Gastroesophageal sphincter (tissue), 4 donors: ENCODE data around the gene TRIM56. TPM values are rescaled to one million over a fixed set of nuclear protein-coding genes. Genes with fewer than 3 reads are reported as not detected.
A peak's percentile ranks its signal among the peaks of the same experiment; 100 is the strongest.
"Not testable (repeated sequence)": the region's sequence is repeated elsewhere in the genome, so short reads cannot be mapped to it uniquely, and the experiment has no call there.

ENCODE experiments used
- ATAC-seq: fragments of 150-250 bp; one replicate; pipeline ENCODE4 v1.9.1; 2016; ENCODE audit warnings: mild to moderate bottlenecking, moderate library complexity
- H3K27ac ChIP-seq, 4 donors: fragments of 200-600 bp; sonication (generic) in 3 of 4; 1 replicate in 3 of 4; 2 replicates in 1 of 4; pipeline ENCODE4 v1.5.1; 2016 to 2019
- H3K27me3 ChIP-seq: fragments of 200-600 bp; sonication (generic); one replicate; pipeline ENCODE4 v1.5.1; 2019
- H3K36me3 ChIP-seq, 2 donors: fragments of 200-600 bp; sonication (generic); one replicate each; pipeline ENCODE4 v1.5.1; 2019; ENCODE audit warnings: control low read depth in 1 of 2
- H3K4me1 ChIP-seq, 3 donors: fragments of 200-600 bp; sonication (generic); 1 replicate in 2 of 3; 2 replicates in 1 of 3; pipeline ENCODE4 v1.5.1; 2016 to 2019; ENCODE audit warnings: control low read depth in 2 of 3
- H3K4me3 ChIP-seq, 2 donors: fragments of 200-600 bp; sonication (generic); one replicate each; pipeline ENCODE4 v1.5.1; 2019; ENCODE audit warnings: mild to moderate bottlenecking in 1 of 2, moderate library complexity in 1 of 2
- H3K9me3 ChIP-seq, 3 donors: fragments of 200-600 bp; sonication (generic); one replicate each; pipeline ENCODE4 v1.5.1; 2017 to 2019; ENCODE audit warnings: control low read depth in 2 of 3
- EP300 ChIP-seq: sonication (generic); formaldehyde crosslinking; IDR thresholded peaks from one replicate; pipeline ENCODE4 v1.6.1; 2017; ENCODE audit warnings: antibody characterized with exemption, mild to moderate bottlenecking
- POLR2A ChIP-seq, 2 donors: fragments of 450-650 bp; IDR thresholded peaks; one replicate each; pipeline ENCODE4 v1.6.1; 2017; ENCODE audit warnings: antibody characterized with exemption in 2 of 2, mild to moderate bottlenecking in 2 of 2, moderate library complexity in 1 of 2
- POLR2AphosphoS5 ChIP-seq: sonication (generic); formaldehyde crosslinking; IDR thresholded peaks from one replicate; pipeline ENCODE4 v1.6.1; 2017; ENCODE audit warnings: antibody characterized with exemption
- WGBS, 2 donors: methylation state at CpG; one replicate each; pipeline ENCODE4 v1.1.5; 2018; ENCODE audit warnings: low coverage in 1 of 2; 5-methylcytosine and 5-hydroxymethylcytosine counted together
- total RNA-seq, 4 donors: library from RNA; depleted of rRNA; stranded (reverse); fragments of >200 nt; gene quantifications; one replicate each; pipeline ENCODE4 v1.1.0, GENCODE V29; 2016
- TF ChIP-seq, protein P1 (sequence below), 4 experiments: fragments of 200-600 bp in 2 of 4; fragments of 450-650 bp in 2 of 4; sonication (generic) in 1 of 4; IDR thresholded peaks; one replicate each; pipeline ENCODE4 v1.5.1; 2017 to 2019; ENCODE audit warnings: antibody characterized with exemption in 4 of 4, mild to moderate bottlenecking in 2 of 4, moderate library complexity in 2 of 4

Gene TRIM56
- total RNA-seq, 4 donors from 2014 or later = 15.0 to 26.4 (median 23.0) TPM

DNA sequence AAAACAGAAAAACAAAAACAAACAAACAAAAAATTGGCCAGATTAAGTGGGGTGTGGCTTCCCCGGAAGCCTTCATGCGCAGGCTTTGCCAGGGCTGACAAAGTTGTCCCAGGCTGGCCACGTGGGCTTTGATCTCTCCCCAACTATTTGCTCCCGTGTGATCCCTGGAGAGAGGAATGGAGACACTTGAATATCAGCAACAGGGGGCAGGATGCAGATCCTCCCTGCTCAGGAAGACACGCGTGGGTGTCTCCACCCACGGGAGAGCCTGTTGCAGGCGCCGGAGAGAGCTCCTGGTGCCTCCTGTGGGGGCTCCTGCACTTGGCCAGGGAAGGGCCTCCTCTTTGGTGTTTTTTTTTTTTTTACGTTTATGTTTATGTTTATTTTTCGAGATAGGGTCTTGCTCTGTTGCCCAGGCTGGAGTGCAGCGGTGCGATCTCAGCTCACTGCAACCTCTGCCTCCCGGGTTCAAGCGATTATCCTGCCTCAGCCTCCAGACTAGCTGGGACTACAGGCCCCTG, 19.0 kb downstream of the TRIM56 start:
- H3K27me3 ChIP-seq = no peaks in the 10 kb centered on the region
- no peak overlapping the region for H3K4me3 ChIP-seq
- H3K9me3 ChIP-seq = no peaks in the 10 kb centered on the region
- TF ChIP-seq, protein P1, sequence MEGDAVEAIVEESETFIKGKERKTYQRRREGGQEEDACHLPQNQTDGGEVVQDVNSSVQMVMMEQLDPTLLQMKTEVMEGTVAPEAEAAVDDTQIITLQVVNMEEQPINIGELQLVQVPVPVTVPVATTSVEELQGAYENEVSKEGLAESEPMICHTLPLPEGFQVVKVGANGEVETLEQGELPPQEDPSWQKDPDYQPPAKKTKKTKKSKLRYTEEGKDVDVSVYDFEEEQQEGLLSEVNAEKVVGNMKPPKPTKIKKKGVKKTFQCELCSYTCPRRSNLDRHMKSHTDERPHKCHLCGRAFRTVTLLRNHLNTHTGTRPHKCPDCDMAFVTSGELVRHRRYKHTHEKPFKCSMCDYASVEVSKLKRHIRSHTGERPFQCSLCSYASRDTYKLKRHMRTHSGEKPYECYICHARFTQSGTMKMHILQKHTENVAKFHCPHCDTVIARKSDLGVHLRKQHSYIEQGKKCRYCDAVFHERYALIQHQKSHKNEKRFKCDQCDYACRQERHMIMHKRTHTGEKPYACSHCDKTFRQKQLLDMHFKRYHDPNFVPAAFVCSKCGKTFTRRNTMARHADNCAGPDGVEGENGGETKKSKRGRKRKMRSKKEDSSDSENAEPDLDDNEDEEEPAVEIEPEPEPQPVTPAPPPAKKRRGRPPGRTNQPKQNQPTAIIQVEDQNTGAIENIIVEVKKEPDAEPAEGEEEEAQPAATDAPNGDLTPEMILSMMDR (IDR thresholded peaks at IDR 0.05) = no peak
- no peak for TF ChIP-seq EP300
- no peak for TF ChIP-seq POLR2AphosphoS5
- TF ChIP-seq POLR2A (IDR thresholded peaks at IDR 0.05) = no peak
- no peak overlapping the region for H3K27ac ChIP-seq
- 52 to 66% methylated on average over 8 to 13 of the region's 15 CpGs for WGBS, 2 donors
- no peaks in the 10 kb centered on the region for H3K36me3 ChIP-seq
- ATAC-seq = no peak
- peaks cover 0 to 34% (median 14%) of the 10 kb centered on the region in 3 donors for H3K4me1 ChIP-seq

DNA sequence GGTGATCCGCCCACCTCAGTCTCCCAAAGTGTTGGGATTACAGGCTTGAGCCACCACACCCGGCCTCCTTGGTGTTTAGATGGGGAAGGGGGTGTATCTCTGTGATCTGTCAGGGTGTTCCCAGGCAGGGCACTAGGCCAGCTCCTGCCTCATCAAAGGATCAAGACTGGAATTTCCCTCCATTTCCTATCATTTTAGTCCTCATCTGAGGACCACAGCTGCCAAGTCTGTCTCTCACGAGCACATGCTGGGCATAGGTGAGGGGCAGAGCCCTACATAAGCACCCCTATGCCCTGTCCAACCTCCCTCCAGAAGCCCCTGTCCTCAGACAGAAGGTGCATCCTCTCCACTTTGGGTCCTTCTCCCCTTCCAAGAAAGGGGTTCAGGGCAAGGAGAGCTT, 19.5 kb downstream of the TRIM56 start:
- Histone ChIP-seq H3K27ac (no peak overlapping the region), H3K27me3 (no peaks in the 10 kb centered on the region), H3K4me1 (peaks cover 0 to 29% (median 9%) of the 10 kb centered on the region in 3 donors), H3K9me3 (no peaks in the 10 kb centered on the region), H3K4me3 (no peak overlapping the region), H3K36me3 (no peaks in the 10 kb centered on the region)
- 40% methylated on average over 2 of the region's 3 CpGs; no CpG with 5 or more reads in 1 of the 2 donors for WGBS, 2 donors
- no peak for TF ChIP-seq POLR2A (IDR thresholded peaks at IDR 0.05)
- ATAC-seq = no peak

DNA sequence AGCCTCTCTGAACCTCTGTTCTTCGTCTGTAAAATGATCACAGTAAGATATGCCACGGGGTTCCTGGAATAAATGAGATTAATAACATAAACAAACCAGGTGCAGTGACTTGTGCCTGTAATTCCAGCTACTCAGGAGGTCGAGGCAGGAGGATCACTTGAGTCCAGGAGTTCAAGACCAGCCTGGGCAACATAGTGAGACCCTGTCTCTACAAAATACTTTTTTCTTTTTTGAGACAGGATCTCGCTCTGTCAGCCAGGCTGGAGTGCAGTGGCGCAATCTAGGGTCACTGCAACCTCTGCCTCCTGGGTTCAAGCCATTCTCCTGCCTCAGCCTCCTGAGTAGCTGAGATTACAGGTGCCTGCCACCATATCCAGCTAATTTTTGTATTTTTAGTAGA, 20.0 kb downstream of the TRIM56 start:
- WGBS, 2 donors = 62 to 70% methylated on average over 4 of the region's 5 CpGs
- H3K27me3 ChIP-seq, H3K27ac ChIP-seq, H3K4me3 ChIP-seq, H3K36me3 ChIP-seq, ATAC-seq, H3K9me3 ChIP-seq: not testable (repeated sequence)
- peaks cover 0 to 24% (median 7%) of the 10 kb centered on the region in 3 donors for H3K4me1 ChIP-seq

DNA sequence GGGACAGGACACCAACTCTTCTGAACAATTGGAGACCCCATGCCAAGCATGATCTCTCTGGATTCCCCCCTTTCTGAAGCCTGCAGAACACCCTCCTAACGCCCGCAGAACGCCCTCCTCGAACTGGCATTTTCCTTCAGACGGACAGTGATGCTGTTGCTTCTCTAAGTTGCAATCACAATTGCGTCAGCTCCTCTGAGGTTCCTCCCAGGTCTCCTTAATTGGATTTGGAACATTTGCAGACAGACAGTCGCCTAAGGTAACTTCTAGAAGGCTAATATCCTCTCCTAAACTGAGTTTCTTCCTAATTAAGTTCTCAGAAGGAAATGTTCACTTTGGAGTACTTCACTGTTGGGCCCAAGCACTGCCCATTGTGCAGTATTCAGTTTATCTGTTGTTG, 21.1 kb downstream of the TRIM56 start:
- no peaks in the 10 kb centered on the region for H3K27me3 ChIP-seq
- TF ChIP-seq, protein P1 (IDR thresholded peaks at IDR 0.05) = no peak
- TF ChIP-seq POLR2AphosphoS5 (no peak), EP300 (no peak), POLR2A (IDR thresholded peaks at IDR 0.05) (no peak)
- 78 to 89% methylated on average over 4 to 5 of the region's 7 CpGs for WGBS, 2 donors
- ATAC-seq = no peak
- no peak overlapping the region for H3K4me3 ChIP-seq
- H3K9me3 ChIP-seq = no peaks in the 10 kb centered on the region
- peaks cover 0 to 16% (median 0%) of the 10 kb centered on the region in 3 donors for H3K4me1 ChIP-seq
- H3K36me3 ChIP-seq = no peaks in the 10 kb centered on the region
- no peak overlapping the region for H3K27ac ChIP-seq

DNA sequence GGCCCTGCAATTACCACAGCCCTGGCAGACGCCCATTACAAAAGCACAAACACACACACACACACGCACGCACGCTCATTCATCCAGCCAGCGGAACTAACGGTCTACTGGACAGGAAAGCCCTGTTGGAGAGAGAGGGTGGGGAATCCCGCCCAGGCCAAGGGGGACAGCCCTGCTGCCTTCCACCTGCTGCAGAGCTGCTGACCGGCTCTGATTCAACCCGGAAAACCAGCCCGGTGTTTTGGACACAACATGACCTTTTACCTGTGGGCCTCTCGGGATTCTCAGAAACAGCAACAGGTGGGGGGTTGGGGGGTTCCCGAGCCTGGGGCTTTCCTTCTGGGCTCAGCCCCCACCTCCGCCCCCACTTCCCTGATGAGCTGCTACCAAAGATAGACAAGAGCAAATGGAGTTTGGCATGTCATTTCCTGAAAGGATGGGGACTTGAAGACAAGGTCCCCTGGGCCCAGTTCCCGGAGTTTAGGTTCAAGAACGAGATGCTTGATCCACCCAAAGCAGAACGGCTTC, 23.1 kb downstream of the TRIM56 start:
- H3K4me1 ChIP-seq = peaks cover 0 to 22% (median 0%) of the 10 kb centered on the region in 3 donors
- no peak for TF ChIP-seq POLR2A (IDR thresholded peaks at IDR 0.05)
- TF ChIP-seq POLR2AphosphoS5 = peak; percentile 23
- H3K36me3 ChIP-seq = no peaks in the 10 kb centered on the region
- ATAC-seq = peak; percentile 75
- 40 to 42% methylated on average over 4 to 11 of the region's 16 CpGs for WGBS, 2 donors
- no peak overlapping the region for H3K4me3 ChIP-seq
- H3K27me3 ChIP-seq = no peaks in the 10 kb centered on the region
- peak overlapping the region in 3 of 4 donors; percentile 7 to 52 (median 11) for H3K27ac ChIP-seq
- H3K9me3 ChIP-seq = no peaks in the 10 kb centered on the region

DNA sequence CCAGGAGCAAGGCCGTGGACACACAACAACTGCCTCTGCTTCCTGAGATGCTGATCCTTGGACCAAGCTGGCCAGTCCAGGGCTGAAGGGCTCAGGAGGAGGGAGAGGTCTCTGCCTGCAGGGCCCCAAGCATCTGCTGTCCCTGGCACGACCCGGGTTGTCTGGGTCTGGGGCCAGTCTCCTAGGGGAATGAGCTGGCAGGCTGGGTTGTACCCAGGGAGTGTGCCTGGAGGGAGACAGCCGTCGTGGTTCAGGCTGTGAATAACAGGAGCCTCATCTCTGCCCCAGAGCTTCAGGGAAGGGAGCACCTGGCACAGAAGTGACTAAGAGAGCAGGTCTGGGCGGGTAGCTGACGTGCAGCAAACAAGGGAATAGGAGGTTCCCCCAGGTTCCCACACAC, 23.7 kb downstream of the TRIM56 start:
- no peak overlapping the region for H3K4me3 ChIP-seq
- H3K36me3 ChIP-seq = no peaks in the 10 kb centered on the region
- WGBS, 2 donors = 94% methylated on average over 3 of the region's 7 CpGs; no CpG with 5 or more reads in 1 of the 2 donors
- no peak for ATAC-seq
- peaks cover 0 to 22% (median 0%) of the 10 kb centered on the region in 3 donors for H3K4me1 ChIP-seq
- TF ChIP-seq POLR2A (IDR thresholded peaks at IDR 0.05) = no peak
- TF ChIP-seq, protein P1 (IDR thresholded peaks at IDR 0.05) = no peak
- no peak for TF ChIP-seq POLR2AphosphoS5
- H3K27ac ChIP-seq = peak overlapping the region in 3 of 4 donors; percentile 7 to 52 (median 11)
- H3K27me3 ChIP-seq = no peaks in the 10 kb centered on the region
- H3K9me3 ChIP-seq = no peaks in the 10 kb centered on the region
